Tibial nerve (tissue), 4 donors: ENCODE measurements around the gene HID1. TPM values are rescaled to one million over a fixed set of nuclear protein-coding genes. Genes with fewer than 3 reads are reported as not detected.

Experiments used
- DNase-seq, 2 donors: peaks; one replicate each; pipeline ENCODE4 v3.0.0-alpha.2; 2019; ENCODE audit warnings: low spot score in 2 of 2
- H3K27ac ChIP-seq, 4 donors: fragments of 200-600 bp; sonication (generic) in 3 of 4; one replicate each; pipeline ENCODE4 v1.5.1; 2017 to 2019; ENCODE audit warnings: mild to moderate bottlenecking in 1 of 4
- H3K27me3 ChIP-seq, 2 donors: fragments of 200-600 bp; sonication (generic) in 1 of 2; one replicate each; pipeline versions ENCODE4 v1.5.1 to v1.6.0; 2017 to 2019
- H3K36me3 ChIP-seq, 3 donors: fragments of 200-600 bp; sonication (generic); one replicate each; pipeline ENCODE4 v1.5.1; 2018 to 2019
- H3K4me1 ChIP-seq, 4 donors: fragments of 200-600 bp; sonication (generic) in 3 of 4; one replicate each; pipeline ENCODE4 v1.5.1; 2017 to 2019
- H3K4me3 ChIP-seq, 4 donors: fragments of 200-600 bp; sonication (generic) in 3 of 4; one replicate each; pipeline ENCODE4 v1.5.1; 2017 to 2019; ENCODE audit warnings: mild to moderate bottlenecking in 1 of 4, moderate library complexity in 1 of 4
- H3K9me3 ChIP-seq, 4 donors: fragments of 200-600 bp; sonication (generic) in 3 of 4; one replicate each; pipeline ENCODE4 v1.5.1; 2017 to 2019
- EP300 ChIP-seq, 2 donors: sonication (generic); formaldehyde crosslinking; IDR thresholded peaks; one replicate each; pipeline ENCODE4 v1.6.1; 2017; ENCODE audit warnings: antibody characterized with exemption in 2 of 2, mild to moderate bottlenecking in 1 of 2
- POLR2A ChIP-seq, 2 donors: fragments of 450-650 bp; IDR thresholded peaks; one replicate each; pipeline ENCODE4 v1.6.1; 2017; ENCODE audit warnings: antibody characterized with exemption in 2 of 2, mild to moderate bottlenecking in 2 of 2, moderate library complexity in 2 of 2
- WGBS, 2 donors: methylation state at CpG; one replicate each; pipeline ENCODE4 v1.1.5; 2018; 5-methylcytosine and 5-hydroxymethylcytosine counted together
- total RNA-seq, 4 donors: library from RNA; depleted of rRNA; stranded (reverse); fragments of >200 nt; gene quantifications; one replicate each; pipeline ENCODE4 v1.1.0, GENCODE V29; 2016
- TF ChIP-seq, protein P1 (sequence below), 5 experiments: fragments of 200-600 bp in 3 of 5; fragments of 450-650 bp in 2 of 5; sonication (generic) in 3 of 5; IDR thresholded peaks; one replicate each; pipeline ENCODE4 v1.5.1; 2016 to 2019; ENCODE audit warnings: antibody characterized with exemption in 5 of 5, mild to moderate bottlenecking in 3 of 5, moderate library complexity in 2 of 5

HID1 gene
- total RNA-seq, 4 donors from 2014 or later = 5.7 to 11.6 (median 8.9) TPM

DNA sequence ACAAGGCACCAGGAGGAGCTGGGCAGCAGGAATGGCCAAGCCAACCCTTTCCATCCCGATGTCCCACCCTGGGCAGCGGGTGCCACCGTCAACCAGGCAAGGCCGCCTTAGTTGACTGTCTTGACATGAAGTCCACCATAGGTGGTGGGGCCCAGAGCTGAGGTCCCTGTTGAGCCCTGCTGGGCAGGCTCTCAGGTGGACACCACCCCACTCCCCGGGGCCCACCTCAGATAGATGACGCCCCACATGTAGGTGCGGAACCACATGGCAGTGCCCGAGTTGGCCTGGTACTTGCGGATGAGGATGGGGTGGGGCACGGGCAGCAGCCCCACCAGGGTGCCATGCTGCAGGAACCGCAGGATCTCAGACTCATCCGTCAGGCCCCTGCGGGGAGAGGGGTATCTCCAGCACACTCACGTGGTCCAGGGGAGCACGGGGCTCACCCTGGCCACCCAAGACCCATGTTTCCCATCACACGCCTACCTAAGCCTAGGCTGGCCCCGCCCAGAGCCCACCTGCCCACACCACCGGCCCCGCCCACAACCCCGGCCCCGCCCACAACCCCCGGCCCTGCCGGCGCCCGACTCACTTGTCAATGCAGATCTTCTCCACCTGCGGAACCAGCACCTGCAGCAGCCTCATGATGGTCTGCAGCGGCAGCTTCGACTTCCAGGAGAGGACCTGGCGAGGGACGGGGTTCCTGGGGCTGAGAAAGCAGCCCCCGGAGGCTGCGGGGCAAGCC lies 20.7 kb downstream of the HID1 start:
- H3K27ac ChIP-seq = no peak overlapping the region
- 73 to 89% methylated on average over 10 to 31 of the region's 32 CpGs for WGBS, 2 donors
- no peaks in the 10 kb centered on the region for H3K36me3 ChIP-seq
- peaks cover 0 to 18% of the 10 kb centered on the region in 2 donors for H3K27me3 ChIP-seq
- no peak overlapping the region for H3K4me3 ChIP-seq
- no peaks in the 10 kb centered on the region for H3K9me3 ChIP-seq
- TF ChIP-seq, protein P1, sequence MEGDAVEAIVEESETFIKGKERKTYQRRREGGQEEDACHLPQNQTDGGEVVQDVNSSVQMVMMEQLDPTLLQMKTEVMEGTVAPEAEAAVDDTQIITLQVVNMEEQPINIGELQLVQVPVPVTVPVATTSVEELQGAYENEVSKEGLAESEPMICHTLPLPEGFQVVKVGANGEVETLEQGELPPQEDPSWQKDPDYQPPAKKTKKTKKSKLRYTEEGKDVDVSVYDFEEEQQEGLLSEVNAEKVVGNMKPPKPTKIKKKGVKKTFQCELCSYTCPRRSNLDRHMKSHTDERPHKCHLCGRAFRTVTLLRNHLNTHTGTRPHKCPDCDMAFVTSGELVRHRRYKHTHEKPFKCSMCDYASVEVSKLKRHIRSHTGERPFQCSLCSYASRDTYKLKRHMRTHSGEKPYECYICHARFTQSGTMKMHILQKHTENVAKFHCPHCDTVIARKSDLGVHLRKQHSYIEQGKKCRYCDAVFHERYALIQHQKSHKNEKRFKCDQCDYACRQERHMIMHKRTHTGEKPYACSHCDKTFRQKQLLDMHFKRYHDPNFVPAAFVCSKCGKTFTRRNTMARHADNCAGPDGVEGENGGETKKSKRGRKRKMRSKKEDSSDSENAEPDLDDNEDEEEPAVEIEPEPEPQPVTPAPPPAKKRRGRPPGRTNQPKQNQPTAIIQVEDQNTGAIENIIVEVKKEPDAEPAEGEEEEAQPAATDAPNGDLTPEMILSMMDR (IDR thresholded peaks at IDR 0.05) = no peak
- no peak for TF ChIP-seq POLR2A (IDR thresholded peaks at IDR 0.05)
- H3K4me1 ChIP-seq = no peaks in the 10 kb centered on the region
- no peak for DNase-seq

DNA sequence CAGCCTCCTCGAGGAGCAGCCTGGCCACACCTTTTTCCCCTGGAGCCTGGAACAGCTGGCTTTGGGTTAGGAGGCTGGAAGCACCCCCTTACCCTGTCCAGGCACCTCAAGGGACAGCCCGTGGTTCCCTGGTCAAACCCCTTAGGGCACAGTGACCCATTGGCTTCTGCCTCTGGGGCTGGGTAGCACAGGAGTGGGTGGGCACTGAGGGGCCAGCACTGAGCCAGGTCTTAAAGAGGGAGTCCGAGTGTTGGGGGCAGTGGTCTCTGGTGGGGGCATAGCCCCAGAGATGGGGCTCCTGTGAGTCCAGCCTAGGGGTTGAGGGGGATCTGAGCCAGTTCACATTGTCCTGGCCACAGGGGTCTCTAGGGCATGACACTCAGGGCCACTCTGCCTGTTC lies 21.5 kb downstream of the HID1 start:
- Histone ChIP-seq H3K4me3 (no peak overlapping the region), H3K27ac (no peak overlapping the region), H3K27me3 (peaks cover 0 to 23% of the 10 kb centered on the region in 2 donors), H3K9me3 (no peaks in the 10 kb centered on the region), H3K4me1 (no peaks in the 10 kb centered on the region), H3K36me3 (no peaks in the 10 kb centered on the region)
- DNase-seq = no peak
- 52 to 58% methylated on average over 2 of the region's 3 CpGs for WGBS, 2 donors
- TF ChIP-seq, protein P1 (IDR thresholded peaks at IDR 0.05) = no peak
- TF ChIP-seq EP300 (IDR thresholded peaks at IDR 0.05) (no peak), POLR2A (IDR thresholded peaks at IDR 0.05) (no peak)

GRCh38 chr17:74950207-74950606 lies 22.4 kb downstream of the HID1 start:
- DNase-seq = no peak
- Histone ChIP-seq H3K27ac (no peak overlapping the region), H3K9me3 (no peaks in the 10 kb centered on the region), H3K4me3 (no peak overlapping the region), H3K36me3 (no peaks in the 10 kb centered on the region), H3K27me3 (peaks cover 0 to 28% of the 10 kb centered on the region in 2 donors), H3K4me1 (no peaks in the 10 kb centered on the region)
- WGBS, 2 donors = 57 to 63% methylated on average over 6 to 7 of the region's 8 CpGs
- TF ChIP-seq EP300 (IDR thresholded peaks at IDR 0.05) (no peak), POLR2A (IDR thresholded peaks at IDR 0.05) (no peak)
- TF ChIP-seq, protein P1 (IDR thresholded peaks at IDR 0.05) = no peak

DNA sequence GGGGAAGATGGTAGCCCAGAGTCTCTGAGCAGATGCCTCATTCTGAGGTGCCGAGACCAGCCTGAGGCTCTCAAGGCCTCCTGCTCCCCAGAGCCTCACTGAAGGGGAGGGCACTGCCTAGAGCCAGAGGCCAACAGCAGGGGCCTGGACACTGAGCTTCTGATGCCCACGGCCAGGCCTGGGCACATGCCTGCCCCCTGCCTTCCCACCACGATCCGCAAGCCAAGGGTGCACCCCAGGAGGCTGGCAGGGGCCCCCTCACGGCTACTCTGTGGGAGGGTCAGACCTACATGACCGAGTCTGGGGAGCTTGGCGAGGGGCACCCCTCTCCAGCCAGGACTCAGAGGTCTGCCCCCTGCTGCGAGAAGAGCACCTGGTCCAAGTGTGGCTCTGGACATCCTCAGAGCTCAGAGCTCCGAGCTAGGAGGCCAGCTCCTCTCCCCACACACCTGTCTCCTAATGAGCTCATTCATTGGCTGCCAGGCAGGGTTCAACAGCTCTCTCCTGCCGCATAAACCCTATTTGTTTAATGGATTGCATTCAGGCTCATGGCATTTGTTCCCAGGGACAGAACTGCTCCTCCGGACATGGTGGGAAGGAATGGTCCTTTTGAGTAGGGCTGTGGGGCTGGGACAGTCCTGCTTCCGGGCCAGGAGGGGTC lies 23.0 kb downstream of the HID1 start:
- H3K4me1 ChIP-seq = no peaks in the 10 kb centered on the region
- TF ChIP-seq EP300 (IDR thresholded peaks at IDR 0.05) = no peak
- TF ChIP-seq, protein P1 (IDR thresholded peaks at IDR 0.05) = no peak
- TF ChIP-seq POLR2A (IDR thresholded peaks at IDR 0.05) = no peak
- no peaks in the 10 kb centered on the region for H3K9me3 ChIP-seq
- H3K4me3 ChIP-seq = no peak overlapping the region
- H3K27me3 ChIP-seq = peaks cover 0 to 28% of the 10 kb centered on the region in 2 donors
- WGBS, 2 donors = 47% methylated on average over 9 of the region's 12 CpGs; no CpG with 5 or more reads in 1 of the 2 donors
- no peak overlapping the region for H3K27ac ChIP-seq
- DNase-seq = no peak
- no peaks in the 10 kb centered on the region for H3K36me3 ChIP-seq
